Retinal pigment epithelial cell (primary cell): ENCODE results near the gene CCNF.

Experiments used
- DNase-seq: peaks from one replicate; pipeline ENCODE4 v3.0.0-alpha.2; 2010; ENCODE audit warnings: low read depth
- H3K4me3 ChIP-seq: 2 replicates; pipeline ENCODE4 v1.5.1; 2011; ENCODE audit warnings: mild to moderate bottlenecking, low read length, control low read depth, moderate library complexity
- CTCF ChIP-seq: conservative IDR thresholded peaks from 2 replicates; pipeline ENCODE4 v1.5.1; 2011; ENCODE audit warnings: low read depth, low read length, control low read depth, inconsistent platforms

The CCNF gene

GRCh38 chr16:2424061-2425007 lies 4.9 kb upstream of the CCNF start:
- TF ChIP-seq CTCF: no peak
- H3K4me3 ChIP-seq: no peak overlapping the region
- no peak for DNase-seq

- TF ChIP-seq CTCF: no peak
- DNase-seq: no peak
- H3K4me3 ChIP-seq: no peak overlapping the region
Observed at GRCh38 chr16:2425008-2425518, 4.2 kb upstream of the CCNF start.

GRCh38 chr16:2425825-2426430 lies 3.3 kb upstream of the CCNF start:
- DNase-seq: no peak
- no peak overlapping the region for H3K4me3 ChIP-seq
- TF ChIP-seq CTCF: no peak

- TF ChIP-seq CTCF: no peak
- H3K4me3 ChIP-seq: no peak overlapping the region
- DNase-seq: no peak
Observed at GRCh38 chr16:2426941-2427361, 2.3 kb upstream of the CCNF start.

GRCh38 chr16:2427526-2427925 lies 1.7 kb upstream of the CCNF start:
- TF ChIP-seq CTCF: no peak
- no peak for DNase-seq
- no peak overlapping the region for H3K4me3 ChIP-seq

GRCh38 chr16:2428051-2428783 lies 1.0 kb upstream of the CCNF start:
- TF ChIP-seq CTCF: peak; percentile 33
- peak overlapping the region; percentile 62 for H3K4me3 ChIP-seq

More at GRCh38 chr16:2428051-2428783, 1.0 kb upstream of the CCNF start:
- DNase-seq: no peak
